Ammon's horn (tissue), 1 donor: ENCODE measurements around the gene CELSR1.

Experiments
- DNase-seq: peaks from one replicate; pipeline ENCODE4 v3.0.0-alpha.2; 2016; ENCODE audit warnings: low spot score

CELSR1 gene

DNA sequence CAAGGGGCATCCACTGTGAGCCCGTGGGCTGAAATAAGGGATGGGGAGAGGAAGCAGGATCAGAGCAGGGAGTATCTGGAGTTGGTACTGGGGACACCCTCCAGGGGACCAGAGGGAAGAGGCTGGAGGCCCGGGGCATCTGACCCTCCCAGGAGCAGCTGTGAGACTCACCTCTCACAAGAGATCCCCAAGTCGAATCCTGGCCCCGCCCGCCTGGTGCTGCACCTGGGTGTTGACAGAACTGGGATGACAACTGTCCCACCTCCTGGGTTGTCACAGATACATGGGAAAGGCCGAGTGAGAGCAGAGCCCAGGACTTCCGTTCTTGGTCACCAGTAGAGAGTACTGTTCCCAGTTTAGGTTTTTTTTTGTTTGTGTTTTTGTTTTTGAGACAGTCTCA, 78.9 kb downstream of the CELSR1 start:
- no peak for DNase-seq

GRCh38 chr22:46457502-46458488, 79.6 kb downstream of the CELSR1 start:
- DNase-seq: no peak

DNA sequence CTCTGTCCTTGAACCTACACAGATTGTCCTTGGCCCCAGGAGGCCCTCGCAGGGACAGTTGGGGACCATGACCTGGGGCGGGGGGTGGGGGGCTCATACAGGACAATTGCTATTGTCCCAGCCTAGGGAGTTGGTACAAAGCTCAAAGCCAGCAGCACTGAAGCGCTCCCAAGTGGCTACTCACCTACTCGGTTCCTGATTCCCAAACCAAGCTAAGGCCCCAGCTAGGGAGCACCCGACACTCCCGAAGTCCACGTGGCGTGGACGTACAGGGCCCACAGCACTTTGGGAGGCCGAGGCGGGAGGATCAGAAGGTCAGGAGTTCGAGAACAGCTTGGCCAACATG, 80.6 kb downstream of the CELSR1 start:
- DNase-seq: no peak

- DNase-seq: no peak
Observed at GRCh38 chr22:46455446-46455845, 82.0 kb downstream of the CELSR1 start.

DNA sequence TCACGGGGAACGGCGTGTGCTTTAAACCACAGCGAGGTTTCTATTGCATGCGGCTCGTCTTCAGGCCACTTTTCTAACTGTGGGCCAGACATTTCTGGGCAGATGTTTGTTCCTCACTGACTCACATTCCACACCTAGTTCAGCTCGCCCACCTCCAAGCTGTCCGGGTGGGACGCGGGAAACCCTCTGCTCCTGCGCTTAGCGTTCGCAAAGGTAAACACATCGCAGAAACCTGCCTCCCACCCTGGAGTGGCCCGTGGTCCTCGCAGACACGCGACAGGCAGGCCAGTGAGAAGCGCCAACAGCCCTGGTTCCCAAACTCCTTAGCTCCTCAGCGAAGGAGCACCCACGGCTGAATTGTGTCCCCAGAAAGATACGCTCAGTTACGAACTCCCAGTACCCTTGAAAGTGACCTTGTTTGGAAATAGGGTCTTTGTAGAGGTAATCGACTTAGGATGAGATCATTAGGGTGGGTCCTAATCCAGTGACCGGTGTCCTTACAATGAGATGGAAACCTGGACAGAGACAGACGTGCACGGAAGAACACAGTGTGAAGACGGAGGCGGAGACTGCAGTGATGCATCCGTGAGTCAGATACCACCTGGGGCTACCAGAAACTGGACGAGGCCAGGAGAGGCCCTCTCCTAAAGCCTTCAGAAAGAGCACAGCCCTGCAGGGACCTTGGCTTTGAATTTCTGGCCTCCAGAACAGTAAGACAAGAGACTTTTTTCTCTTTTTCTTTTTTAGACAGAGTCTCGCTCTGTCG, 82.7 kb downstream of the CELSR1 start:
- no peak for DNase-seq

GRCh38 chr22:46453829-46454503, 83.5 kb downstream of the CELSR1 start:
- no peak for DNase-seq

- DNase-seq: no peak
Observed at GRCh38 chr22:46453006-46453828, 84.2 kb downstream of the CELSR1 start.

DNA sequence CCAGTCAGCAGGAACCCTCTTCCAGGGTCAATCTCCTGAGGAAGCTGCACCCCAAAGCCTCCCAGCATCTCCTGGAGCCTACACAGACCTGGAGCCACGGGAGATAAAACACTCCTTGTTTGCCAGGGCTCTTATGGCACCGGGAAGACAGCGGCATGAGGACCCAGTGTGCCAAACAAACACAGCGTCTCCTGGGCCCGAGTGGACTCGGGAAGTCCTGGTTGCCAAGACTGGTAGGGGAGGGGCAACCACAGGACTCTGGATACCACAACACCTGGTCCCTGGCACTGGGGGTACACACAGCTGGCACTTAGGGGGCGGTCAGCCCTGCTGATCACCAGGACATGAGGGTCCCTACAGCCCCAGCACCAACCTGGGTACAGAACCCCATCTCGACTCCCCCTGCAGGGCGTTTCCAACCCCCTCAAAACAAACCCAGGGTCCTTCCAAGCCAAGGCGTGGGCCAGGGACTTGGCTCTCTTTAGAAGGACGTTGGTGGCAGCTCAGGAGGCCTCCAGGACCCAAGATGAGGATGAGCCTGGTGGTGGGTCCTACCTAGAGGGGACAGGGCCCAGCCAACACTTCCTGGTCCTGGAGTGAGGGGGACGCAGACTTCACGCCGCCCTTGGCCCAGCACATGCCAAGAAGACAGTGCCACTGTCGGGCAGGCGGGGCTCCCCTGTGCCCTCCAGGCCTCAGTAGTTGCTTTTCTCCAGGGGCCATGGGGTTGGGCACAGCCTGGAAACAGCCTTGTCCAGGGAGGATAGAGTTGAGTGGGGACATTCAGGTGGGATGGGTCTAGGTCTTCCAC, 85.0 kb downstream of the CELSR1 start:
- DNase-seq: no peak

DNA sequence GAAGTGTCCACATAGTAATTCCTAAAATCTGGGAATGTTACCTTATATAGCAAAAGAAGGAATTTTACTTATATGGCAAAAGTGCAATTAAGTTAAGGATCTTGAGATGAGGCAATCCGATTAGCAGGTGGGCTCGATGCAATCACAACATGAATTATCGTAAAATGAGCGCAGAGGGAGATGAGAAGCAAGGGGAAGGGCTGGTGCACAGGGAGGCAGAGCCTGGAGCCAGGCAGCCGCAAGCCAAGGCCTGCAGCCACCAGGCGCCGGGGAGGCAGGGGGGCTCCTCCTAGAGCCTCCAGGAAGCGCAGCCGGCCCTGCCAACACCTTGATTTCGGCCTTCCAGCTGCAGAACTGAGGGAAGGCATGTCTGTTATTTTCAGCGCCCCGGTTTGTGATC, 85.7 kb downstream of the CELSR1 start:
- no peak for DNase-seq

- no peak for DNase-seq
Observed at GRCh38 chr22:46450931-46451561, 86.4 kb downstream of the CELSR1 start.

DNA sequence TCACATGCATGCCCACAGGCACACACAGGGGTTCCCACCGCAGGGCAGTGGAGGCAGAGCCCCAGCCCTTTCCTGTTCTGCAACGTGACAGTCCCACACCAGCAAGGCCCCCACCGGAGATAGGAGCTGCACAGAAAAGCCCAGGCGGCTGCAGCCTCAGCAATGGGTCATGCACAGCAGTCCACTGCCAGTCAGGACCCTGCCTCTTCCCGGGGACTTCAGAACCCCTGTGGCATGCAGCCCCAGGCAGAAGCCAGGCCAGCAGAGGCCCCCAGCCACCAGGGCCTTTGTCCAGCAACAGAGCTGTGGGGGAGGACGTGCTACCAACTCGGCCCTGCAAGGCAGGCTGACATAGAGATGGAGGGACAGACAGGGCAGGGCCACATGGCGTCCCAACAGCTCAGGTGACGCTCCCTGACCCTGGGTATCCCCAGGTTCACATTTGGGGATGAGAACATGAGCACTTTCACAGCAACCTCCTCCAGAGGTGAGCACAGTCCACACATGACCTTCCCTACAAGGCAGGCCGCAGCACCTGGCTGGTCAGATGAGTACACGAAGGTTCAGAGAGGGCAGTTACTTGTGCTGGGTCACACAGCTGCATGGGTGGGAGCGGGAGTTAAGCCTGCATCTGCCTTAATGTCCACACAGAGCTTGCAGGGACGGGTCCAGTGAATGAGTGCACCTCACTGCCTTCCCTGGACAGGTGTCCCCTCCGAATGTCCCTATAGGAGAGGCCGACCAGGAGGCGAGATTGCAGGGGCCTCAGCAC, 87.3 kb downstream of the CELSR1 start:
- DNase-seq: no peak

DNA sequence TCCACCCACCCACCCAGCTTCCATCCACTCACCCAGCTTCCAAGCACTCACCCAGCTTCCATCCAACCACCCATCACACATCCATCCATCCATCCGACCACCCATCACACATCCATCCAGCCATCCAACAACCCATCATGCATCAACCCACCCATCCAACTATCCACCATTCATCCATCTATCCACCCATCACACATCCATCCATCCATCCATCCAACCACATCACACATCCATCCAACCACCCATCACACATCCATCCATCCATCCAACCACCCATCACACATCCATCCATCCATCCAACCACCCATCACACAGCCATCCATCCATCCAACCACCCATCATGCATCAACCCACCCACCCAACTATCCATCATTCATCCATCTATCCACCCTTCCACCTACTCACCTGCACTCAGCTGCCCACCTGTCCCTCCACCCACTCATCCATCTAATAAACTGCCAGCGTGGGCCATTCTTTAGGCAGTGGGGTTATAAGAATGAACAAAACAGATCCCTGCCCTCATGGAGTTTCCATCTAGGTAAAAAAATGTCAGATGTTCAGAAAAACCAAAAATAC, 88.2 kb downstream of the CELSR1 start:
- DNase-seq: no peak

- DNase-seq: no peak
Observed at GRCh38 chr22:46448333-46448732, 89.1 kb downstream of the CELSR1 start.

DNA sequence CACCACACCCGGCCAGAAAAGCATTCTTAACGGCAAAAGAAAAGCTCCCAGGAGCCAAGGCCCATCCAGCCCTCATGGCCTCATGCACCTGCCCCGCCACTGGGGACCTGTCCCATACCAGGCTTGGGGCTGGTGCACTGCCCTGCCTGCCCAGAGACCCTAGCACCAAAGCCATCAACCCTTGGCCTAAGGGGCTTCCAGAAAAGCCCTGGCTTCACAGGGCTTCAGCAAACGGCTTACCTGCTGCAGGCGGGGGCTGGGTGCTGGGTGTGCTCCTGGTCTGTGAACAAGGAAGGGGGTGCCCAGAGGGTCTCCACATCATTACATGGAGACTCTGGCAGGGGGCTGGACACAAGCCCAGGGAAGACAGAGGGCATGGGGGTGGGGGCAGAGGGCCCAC, 89.5 kb downstream of the CELSR1 start:
- no peak for DNase-seq

GRCh38 chr22:46446799-46447198, 90.6 kb downstream of the CELSR1 start:
- DNase-seq: no peak

- no peak for DNase-seq
Observed at GRCh38 chr22:46445771-46446420, 91.5 kb downstream of the CELSR1 start.

DNA sequence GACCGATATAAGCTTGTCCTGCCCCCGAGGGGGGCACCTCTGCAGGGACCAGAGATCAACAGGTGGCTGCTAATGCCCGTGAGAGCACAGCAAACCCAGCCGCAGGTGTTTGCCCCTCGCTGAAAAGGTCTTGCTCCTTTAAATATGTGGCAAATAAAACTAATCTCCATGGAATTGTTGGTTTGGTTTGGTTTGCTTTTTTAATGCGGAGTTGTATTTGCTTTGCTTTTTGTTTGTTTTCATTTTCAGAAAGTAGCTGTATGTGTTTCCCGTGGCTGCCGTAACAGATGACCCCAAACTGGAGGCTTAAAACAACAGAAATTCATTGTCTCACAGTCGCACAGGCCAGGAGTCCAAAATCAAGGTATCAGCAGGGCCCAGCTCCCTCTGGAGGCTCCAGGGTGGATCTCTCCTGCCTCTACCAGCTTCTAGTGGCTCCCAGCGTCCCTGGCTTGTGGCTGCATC, 93.0 kb downstream of the CELSR1 start:
- DNase-seq: no peak

DNA sequence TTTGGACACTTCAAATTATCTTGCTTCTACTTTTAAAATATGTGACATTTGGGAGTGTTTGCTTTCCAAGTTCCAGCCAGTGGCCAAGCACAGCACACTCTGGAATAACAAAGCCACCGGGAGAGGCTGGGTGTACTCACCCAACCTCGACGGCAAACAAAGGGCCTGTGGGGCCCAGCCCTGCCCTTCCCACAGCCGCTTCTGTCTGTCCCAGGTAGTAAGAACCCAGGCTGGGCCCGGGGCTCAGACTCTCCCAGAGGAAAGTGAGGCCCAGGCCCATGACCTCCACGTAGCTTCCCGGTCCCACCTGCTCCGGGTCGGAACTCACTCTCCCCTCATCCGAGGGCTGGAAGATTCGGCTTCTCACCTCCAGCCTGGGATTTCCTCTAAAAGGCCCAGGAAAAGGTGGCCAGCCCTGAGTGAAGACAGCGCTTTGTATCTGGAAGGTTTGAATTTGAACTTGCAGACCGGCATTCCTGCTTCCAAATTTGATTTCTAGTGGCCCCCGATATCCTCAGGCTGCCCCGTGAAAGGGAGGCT, 93.5 kb downstream of the CELSR1 start:
- no peak for DNase-seq
